Esophagus squamous epithelium (tissue), 4 donors: ENCODE data around the gene TSPAN9.

ENCODE experiments used
- POLR2A ChIP-seq, 4 donors: fragments of 450-650 bp; IDR thresholded peaks; one replicate each; pipeline ENCODE4 v1.6.1; 2017; ENCODE audit warnings: antibody characterized with exemption in 4 of 4, mild to moderate bottlenecking in 4 of 4, moderate library complexity in 3 of 4
- TF ChIP-seq, protein P1 (sequence below), 6 experiments: fragments of 450-650 bp in 4 of 6; fragments of 200-600 bp in 2 of 6; sonication (generic) in 2 of 6; IDR thresholded peaks; one replicate each; pipeline ENCODE4 v1.5.1; 2016 to 2019; ENCODE audit warnings: antibody characterized with exemption in 6 of 6, mild to moderate bottlenecking in 4 of 6, moderate library complexity in 4 of 6

DNA sequence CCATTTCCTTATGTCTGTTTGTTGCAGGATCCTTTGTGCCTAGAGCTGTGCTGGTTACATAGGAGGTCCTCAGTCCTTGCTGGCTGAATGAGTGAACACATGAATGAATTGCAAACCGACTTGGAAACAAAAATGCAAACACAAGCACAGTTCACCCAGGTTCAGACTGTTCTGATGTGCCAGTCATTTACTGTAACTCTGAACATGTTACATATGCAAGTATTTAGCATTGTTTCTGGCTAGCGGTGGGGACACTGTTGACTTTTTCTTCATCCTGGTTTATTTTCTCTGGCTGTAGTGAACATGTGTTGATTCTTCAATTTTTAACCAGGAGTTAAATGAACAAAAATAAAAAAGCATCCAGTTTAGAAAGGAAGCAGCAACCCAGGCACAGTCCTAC, 33.4 kb downstream of the TSPAN9 start:
- no peak for TF ChIP-seq POLR2A (IDR thresholded peaks at IDR 0.05)
- TF ChIP-seq, protein P1, sequence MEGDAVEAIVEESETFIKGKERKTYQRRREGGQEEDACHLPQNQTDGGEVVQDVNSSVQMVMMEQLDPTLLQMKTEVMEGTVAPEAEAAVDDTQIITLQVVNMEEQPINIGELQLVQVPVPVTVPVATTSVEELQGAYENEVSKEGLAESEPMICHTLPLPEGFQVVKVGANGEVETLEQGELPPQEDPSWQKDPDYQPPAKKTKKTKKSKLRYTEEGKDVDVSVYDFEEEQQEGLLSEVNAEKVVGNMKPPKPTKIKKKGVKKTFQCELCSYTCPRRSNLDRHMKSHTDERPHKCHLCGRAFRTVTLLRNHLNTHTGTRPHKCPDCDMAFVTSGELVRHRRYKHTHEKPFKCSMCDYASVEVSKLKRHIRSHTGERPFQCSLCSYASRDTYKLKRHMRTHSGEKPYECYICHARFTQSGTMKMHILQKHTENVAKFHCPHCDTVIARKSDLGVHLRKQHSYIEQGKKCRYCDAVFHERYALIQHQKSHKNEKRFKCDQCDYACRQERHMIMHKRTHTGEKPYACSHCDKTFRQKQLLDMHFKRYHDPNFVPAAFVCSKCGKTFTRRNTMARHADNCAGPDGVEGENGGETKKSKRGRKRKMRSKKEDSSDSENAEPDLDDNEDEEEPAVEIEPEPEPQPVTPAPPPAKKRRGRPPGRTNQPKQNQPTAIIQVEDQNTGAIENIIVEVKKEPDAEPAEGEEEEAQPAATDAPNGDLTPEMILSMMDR (IDR thresholded peaks at IDR 0.05), result no peak
